ENCODE results near the gene BATF.
"Not testable (repeated sequence)": the region's sequence is repeated elsewhere in the genome, so short reads cannot be mapped to it uniquely, and the experiment has no call there.

BATF gene, protein sequence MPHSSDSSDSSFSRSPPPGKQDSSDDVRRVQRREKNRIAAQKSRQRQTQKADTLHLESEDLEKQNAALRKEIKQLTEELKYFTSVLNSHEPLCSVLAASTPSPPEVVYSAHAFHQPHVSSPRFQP

DNA sequence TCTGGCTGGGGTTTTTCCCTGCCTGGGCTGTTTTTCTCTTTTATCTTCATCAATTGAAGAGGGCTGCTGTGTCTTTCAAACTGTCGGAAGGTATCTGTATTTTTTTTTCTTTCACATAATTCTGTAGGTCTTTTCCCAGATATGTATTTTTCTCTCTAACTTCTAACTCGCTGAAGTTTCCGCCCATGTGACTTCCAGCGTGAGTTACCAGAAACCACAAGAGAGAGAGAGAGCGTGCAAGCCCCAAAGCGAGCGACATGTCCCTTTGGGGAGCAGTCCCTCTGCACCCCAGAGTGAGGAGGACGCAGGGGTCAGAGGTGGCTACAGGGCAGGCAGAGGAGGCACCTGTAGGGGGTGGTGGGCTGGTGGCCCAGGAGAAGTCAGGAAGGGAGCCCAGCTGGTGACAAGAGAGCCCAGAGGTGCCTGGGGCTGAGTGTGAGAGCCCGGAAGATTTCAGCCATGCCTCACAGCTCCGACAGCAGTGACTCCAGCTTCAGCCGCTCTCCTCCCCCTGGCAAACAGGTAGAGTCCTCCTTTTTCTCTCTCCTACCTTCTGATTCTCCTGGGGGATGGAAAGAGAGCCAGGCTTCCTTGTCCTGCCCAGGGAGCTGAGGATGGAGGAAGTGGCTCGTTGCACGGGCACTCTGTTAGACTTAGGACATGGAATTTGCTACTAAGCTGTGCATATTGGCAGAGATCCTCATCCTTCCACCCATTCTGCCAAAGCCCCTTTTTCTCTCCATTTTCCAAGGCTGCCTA, at the start of gene BATF:
Gene BATF (plus strand): TSS at position 246 of the 759 bp plus-strand sequence. CDS start 214 bp downstream, at position 460.
- no peak for DNase-seq (ENCODE audit: low spot score)

DNA sequence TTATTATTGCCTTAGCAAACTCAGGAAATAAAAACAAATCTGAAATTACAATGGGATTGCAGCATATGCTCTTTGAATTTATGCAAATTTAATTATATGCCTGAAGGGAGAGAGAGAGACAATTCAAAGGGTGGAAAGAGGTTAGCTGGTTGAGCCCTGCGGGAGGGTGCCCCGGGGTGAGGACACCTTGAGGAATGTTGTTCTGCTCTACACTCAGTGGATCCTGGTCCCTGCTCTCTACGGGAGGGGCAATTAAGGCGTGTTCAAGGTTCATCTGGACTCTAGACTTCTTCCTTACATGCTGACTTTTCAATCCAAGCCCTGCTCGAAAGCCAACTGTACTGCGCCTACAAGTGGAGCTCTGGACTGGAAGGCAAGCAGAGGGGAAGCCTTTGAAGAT, 48.1 kb upstream of the BATF start:
- DNase-seq (ENCODE audit: low spot score), result not testable (repeated sequence)

DNA sequence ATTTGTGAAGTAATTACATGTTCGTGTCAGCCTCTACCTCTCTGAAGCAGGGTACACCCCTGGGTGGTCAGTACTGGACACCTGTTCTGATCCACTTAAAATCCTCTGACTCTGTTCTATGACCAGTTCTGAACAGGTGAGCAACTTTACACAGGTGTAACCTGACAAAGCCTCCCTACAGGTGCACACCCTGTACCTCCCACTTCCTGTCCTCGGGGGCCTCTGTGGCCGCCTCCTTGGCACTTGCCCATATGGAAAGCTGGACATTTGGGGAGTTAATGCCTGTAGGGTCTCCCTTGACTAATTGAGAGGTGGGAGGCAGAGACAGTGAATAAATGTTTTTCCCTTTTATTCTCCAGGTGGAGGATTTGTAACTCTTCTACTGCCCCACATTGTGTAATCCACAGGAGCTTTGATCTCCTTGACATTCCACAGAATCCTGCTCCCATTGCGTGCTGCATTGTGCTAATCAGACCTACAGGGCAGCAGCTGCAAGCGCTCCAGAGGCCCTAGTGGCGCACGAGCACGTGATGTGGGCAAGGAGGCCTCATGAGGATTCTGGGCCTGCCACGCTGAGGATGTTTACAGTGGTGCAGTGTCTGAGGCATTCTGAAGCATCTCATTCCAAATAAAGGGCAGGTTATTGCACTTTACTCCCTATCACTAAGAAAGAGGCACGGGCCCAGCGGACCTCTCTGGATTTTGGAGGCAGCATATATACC, 45.8 kb upstream of the BATF start:
- DNase-seq (ENCODE audit: low spot score), result no peak

- DNase-seq (ENCODE audit: low spot score), result no peak
Observed at GRCh38 chr14:75477881-75478280, 44.4 kb upstream of the BATF start.

GRCh38 chr14:75479770-75480600, 42.3 kb upstream of the BATF start:
- no peak for DNase-seq (ENCODE audit: low spot score)

- no peak for DNase-seq (ENCODE audit: low spot score)
Observed at GRCh38 chr14:75482366-75482765, 39.9 kb upstream of the BATF start.

GRCh38 chr14:75484711-75485429, 37.4 kb upstream of the BATF start:
- no peak for DNase-seq (ENCODE audit: low spot score)

- DNase-seq (ENCODE audit: low spot score), result no peak
Observed at GRCh38 chr14:75486318-75486717, 36.0 kb upstream of the BATF start.

DNA sequence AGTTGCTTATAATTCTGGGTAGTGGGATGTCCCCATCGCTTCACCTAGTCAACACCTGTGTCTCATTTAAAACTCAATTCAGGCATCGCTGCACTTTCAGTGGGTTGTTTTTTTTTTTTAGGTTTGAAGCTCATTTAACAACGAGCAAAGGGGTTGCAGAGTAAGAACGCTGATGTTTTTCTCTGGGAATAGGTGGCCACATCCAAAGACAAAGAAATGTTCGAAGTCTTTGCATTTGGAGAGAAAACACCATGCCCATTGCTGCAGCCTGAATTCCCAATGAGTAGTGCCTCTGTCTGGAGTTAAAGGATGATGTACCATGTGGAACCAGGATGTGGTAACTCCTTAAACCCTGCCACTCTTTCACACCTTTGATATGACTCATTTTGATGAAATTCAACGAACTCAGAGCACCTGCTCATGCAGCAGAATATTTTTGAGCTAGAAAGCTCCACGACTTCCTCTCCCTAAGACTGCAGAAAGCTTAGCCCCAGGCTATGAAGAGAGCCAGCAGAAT, 35.1 kb upstream of the BATF start:
- no peak for DNase-seq (ENCODE audit: low spot score)

DNA sequence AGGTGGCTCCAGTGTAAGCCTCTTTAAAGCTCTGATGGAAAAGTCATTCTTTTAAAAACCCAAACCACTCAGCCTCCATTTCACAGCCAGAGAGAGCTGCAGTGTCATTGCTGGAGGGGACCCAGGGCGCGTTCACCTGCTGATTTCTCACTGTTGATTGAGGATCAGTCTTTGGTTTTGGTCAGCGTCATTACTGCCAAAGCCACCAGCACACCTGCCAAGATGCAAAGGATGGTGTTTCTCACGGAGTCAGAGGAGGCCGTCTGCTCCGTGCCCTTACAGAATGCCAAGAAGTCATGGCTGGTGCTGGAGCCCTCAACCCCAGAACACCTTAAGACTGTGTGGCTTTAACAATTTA, 32.8 kb upstream of the BATF start:
- no peak for DNase-seq (ENCODE audit: low spot score)

DNA sequence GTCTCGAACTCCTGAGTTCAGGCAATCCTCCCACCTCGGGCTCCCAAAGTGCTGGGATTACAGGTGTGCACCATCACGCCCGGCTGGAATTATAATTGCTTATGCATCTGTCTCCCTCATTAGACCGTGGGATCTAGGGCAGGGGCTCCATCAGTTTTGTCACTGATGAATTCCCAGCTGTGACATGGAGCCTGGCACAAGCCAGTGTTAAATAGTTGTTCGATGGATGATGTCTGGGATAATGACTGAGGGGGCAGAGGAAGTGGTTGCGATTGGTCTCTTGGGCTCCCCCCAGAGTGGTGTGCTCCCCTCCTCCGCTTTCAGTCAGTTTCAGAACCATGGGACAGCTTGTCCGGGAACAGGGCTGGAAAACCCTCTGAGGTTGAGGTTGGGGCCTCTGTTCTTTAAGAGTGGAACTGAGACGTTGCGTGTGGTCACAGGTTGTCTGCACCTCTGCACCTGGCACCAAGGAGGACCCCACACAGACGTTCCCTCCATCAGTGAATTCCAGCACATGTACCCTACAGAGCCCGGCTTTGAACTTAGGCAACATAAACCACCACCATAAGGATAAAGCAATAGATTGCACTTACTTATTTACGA, 30.8 kb upstream of the BATF start:
- DNase-seq (ENCODE audit: low spot score), result no peak

- DNase-seq (ENCODE audit: low spot score), result no peak
Observed at GRCh38 chr14:75492832-75493591, 29.3 kb upstream of the BATF start.

DNA sequence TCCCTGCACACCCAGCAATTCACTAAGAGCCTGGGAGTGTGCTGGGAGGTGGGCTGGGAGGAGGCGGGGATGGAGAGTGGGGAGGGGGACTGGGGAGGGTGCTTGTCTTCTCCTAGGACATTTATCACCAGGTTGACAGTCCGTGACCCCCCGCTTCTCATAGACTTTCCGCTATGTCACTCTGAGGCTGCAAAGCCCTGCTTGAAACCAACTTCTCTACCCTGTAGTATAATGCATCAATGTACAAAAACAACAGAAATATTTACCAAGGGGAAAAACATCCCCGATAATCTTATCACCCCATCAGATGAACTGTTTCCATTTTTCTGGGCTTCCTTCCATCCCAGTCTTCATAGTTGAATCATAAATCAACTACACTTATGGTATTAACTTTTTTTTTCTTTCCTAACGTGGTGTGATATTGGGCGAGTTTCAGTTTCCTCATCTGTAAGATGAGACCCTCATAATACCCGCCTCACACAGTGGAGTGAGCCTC, 28.6 kb upstream of the BATF start:
- no peak for DNase-seq (ENCODE audit: low spot score)

- no peak for DNase-seq (ENCODE audit: low spot score)
Observed at GRCh38 chr14:75494896-75495295, 27.4 kb upstream of the BATF start.

DNA sequence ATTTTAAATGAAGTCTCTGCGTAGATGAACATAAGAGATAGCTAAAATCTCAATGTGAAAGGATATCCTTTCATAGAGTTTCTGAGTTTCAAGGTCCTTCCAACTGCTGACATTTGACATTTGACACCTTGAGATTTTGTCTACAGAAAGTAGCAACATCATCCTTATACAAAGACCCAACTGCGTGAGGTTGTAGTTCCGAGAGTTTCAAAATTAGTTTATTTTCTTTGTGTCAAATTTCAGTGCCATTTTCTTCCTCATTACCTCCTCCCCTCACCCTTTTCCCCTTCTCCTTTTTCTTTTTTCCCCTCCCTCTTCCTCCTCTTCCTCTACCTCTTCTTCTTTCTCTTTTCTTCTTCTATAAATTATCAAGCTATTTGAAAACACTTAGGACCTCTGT, 26.9 kb upstream of the BATF start:
- no peak for DNase-seq (ENCODE audit: low spot score)

DNA sequence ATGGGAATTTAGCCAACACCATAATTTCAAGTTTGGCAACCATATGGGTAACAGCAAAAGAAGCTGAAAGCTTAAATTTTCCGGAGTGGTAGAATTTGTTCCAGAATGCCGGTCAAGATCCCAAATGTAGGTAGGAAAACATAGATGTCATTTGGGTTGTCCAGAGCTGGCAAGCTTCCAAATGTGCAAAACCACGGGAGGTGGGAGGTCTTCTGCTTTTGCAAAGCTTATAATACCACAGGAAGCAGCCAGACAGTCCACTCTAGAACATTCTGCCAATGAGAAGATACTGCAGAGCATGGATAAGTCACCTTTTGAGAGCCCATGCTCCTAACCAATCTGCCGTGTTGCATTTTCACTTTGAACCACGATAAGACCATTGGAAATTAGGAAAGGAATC, 26.4 kb upstream of the BATF start:
- no peak for DNase-seq (ENCODE audit: low spot score)

- DNase-seq (ENCODE audit: low spot score), result no peak
Observed at GRCh38 chr14:75496755-75497154, 25.5 kb upstream of the BATF start.

DNA sequence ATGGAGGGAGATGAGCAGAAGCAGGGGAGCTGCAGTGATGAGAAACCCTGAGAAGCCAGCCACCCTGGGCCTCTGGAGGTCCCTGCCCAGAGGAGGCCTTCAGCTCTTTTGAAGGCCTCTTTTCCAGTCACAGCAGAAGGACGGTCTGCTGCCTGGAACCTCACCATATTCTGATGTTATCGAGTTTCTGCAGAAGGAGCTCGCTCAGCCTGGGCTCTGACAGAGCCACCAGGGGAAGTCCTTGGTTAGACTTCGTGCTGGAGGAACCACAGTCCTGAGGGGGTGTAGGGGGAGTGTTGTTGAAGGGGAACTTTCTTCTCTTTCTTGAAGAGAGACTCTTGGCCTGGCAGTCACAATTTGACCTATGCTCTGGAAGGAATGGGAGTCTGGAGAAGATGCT, 25.1 kb upstream of the BATF start:
- DNase-seq (ENCODE audit: low spot score), result no peak

- DNase-seq (ENCODE audit: low spot score), result no peak
Observed at GRCh38 chr14:75497701-75498100, 24.6 kb upstream of the BATF start.
